GM23338 (cell line): Measurements from ENCODE around the gene NT5DC3. TPM values are rescaled to one million over a fixed set of nuclear protein-coding genes. Genes with fewer than 3 reads are reported as not detected.

Experiments used
- ATAC-seq: fragments of 200-7000 bp; cut with Tn5 transposase; 3 replicates; pipeline ENCODE4 v1.9.1; 2020
- DNase-seq: peaks from one replicate; pipeline ENCODE4 v3.0.0-alpha.2; 2015; ENCODE audit warnings: low spot score
- H2AFZ ChIP-seq: fragments of 200-600 bp; sonication (generic); 2 replicates; pipeline ENCODE4 v1.8.0; 2016; ENCODE audit warnings: antibody characterized with exemption, mild to moderate bottlenecking, moderate library complexity
- H3F3A ChIP-seq: fragments of 200-600 bp; sonication (generic); replicated peaks from 2 replicates; pipeline ENCODE4 v1.8.0; 2017; ENCODE audit warnings: antibody characterized with exemption, mixed run types, low read depth
- H3K27ac ChIP-seq: fragments of 200-600 bp; sonication (generic); 2 replicates; pipeline ENCODE4 v1.6.1; 2016; ENCODE audit warnings: low read depth
- H3K27me3 ChIP-seq: fragments of 200-600 bp; sonication (generic); 2 replicates; pipeline ENCODE4 v1.8.0; 2016; ENCODE audit warnings: mild to moderate bottlenecking, mixed run types, moderate library complexity; ENCODE audit not compliant: insufficient read depth
- H3K36me3 ChIP-seq: fragments of 200-600 bp; sonication (generic); 2 replicates; pipeline ENCODE4 v1.8.0; 2016; ENCODE audit warnings: mild to moderate bottlenecking; ENCODE audit not compliant: insufficient read depth
- H3K4me1 ChIP-seq: fragments of 200-600 bp; sonication (generic); 2 replicates; pipeline ENCODE4 v1.8.0; 2016; ENCODE audit warnings: mild to moderate bottlenecking, moderate library complexity; ENCODE audit not compliant: insufficient read depth
- H3K4me2 ChIP-seq: fragments of 200-600 bp; sonication (generic); 2 replicates; pipeline ENCODE4 v1.7.1; 2017; ENCODE audit warnings: mixed run types
- H3K4me3 ChIP-seq: fragments of 200-600 bp; sonication (generic); 2 replicates; pipeline ENCODE4 v1.6.1; 2016; ENCODE audit warnings: mixed run types
- H3K79me2 ChIP-seq: fragments of 200-600 bp; sonication (generic); replicated peaks from 2 replicates; pipeline ENCODE4 v1.8.0; 2017; ENCODE audit warnings: mild to moderate bottlenecking; ENCODE audit not compliant: insufficient read depth
- H3K9me2 ChIP-seq: fragments of 200-600 bp; sonication (generic); 2 replicates; pipeline ENCODE4 v1.8.0; 2017; ENCODE audit not compliant: insufficient read depth
- H4K20me1 ChIP-seq: fragments of 200-600 bp; sonication (generic); replicated peaks from 2 replicates; pipeline ENCODE4 v1.8.0; 2017; ENCODE audit warnings: mild to moderate bottlenecking; ENCODE audit not compliant: insufficient read depth
- H3K27ac Mint-ChIP-seq: 2 replicates; pipeline ENCODE4 v1.8.0; 2020; ENCODE audit warnings: inconsistent platforms, mild to moderate bottlenecking, moderate library complexity, mixed read lengths
- H3K27me3 Mint-ChIP-seq: 3 replicates; pipeline ENCODE4 v1.8.0; 2022; ENCODE audit warnings: low read depth, mild to moderate bottlenecking, moderate library complexity, mixed read lengths, inconsistent platforms; ENCODE audit not compliant: insufficient read depth, poor library complexity
- H3K36me3 Mint-ChIP-seq: 3 replicates; pipeline ENCODE4 v1.8.0; 2021; ENCODE audit warnings: low read depth, mild to moderate bottlenecking, inconsistent platforms, moderate library complexity, mixed read lengths
- H3K4me1 Mint-ChIP-seq: 3 replicates; pipeline ENCODE4 v1.8.0; 2020; ENCODE audit warnings: mild to moderate bottlenecking, inconsistent platforms, mixed read lengths
- H3K4me3 Mint-ChIP-seq: 3 replicates; pipeline ENCODE4 v1.8.0; 2021; ENCODE audit warnings: moderate library complexity, mild to moderate bottlenecking, inconsistent platforms, mixed read lengths
- H3K9me3 Mint-ChIP-seq: 3 replicates; pipeline ENCODE4 v1.8.0; 2020; ENCODE audit warnings: moderate library complexity, mild to moderate bottlenecking, inconsistent platforms, mixed read lengths
- CREB1 ChIP-seq: fragments of 250-450 bp; sonication (Bioruptor Pico); IDR thresholded peaks from 2 replicates; pipeline ENCODE4 v1.5.0; 2020; ENCODE audit warnings: low read depth, mild to moderate bottlenecking, moderate library complexity
- EZH2 ChIP-seq: fragments of 200-600 bp; sonication (generic); IDR thresholded peaks from one replicate; pipeline ENCODE4 v1.8.0; 2017; ENCODE audit warnings: antibody characterized with exemption, mild to moderate bottlenecking, low read depth; ENCODE audit not compliant: unreplicated experiment
- EZH2phosphoT487 ChIP-seq: fragments of 200-600 bp; sonication (generic); IDR thresholded peaks from one replicate; pipeline ENCODE4 v1.8.1; 2018; ENCODE audit warnings: antibody characterized with exemption; ENCODE audit not compliant: unreplicated experiment
- JUNB ChIP-seq: IDR thresholded peaks from one replicate; pipeline ENCODE4 v1.6.1; 2016; ENCODE audit warnings: antibody characterized with exemption; ENCODE audit not compliant: unreplicated experiment
- NANOG ChIP-seq: IDR thresholded peaks from 2 replicates; pipeline ENCODE4 v1.6.1; 2016; ENCODE audit warnings: antibody characterized with exemption, borderline replicate concordance
- POLR2AphosphoS5 ChIP-seq: IDR thresholded peaks from 2 replicates; pipeline ENCODE4 v1.6.1; 2016; ENCODE audit warnings: antibody characterized with exemption, low read depth
- STAT1 ChIP-seq: IDR thresholded peaks from one replicate; pipeline ENCODE4 v1.6.1; 2016; ENCODE audit warnings: antibody characterized with exemption; ENCODE audit not compliant: unreplicated experiment
- ZNF114 ChIP-seq: fragments of 250-450 bp; sonication (Bioruptor Pico); IDR thresholded peaks from 2 replicates; pipeline ENCODE4 v1.5.0; 2020; ENCODE audit warnings: mild to moderate bottlenecking, moderate library complexity
- ZNF331 ChIP-seq: fragments of 250-450 bp; sonication (Bioruptor Pico); IDR thresholded peaks from 2 replicates; pipeline ENCODE4 v1.5.0; 2020; ENCODE audit warnings: low read depth, mild to moderate bottlenecking, moderate library complexity
- polyA plus RNA-seq: library from polyadenylated mRNA; unstranded; fragments of >200 nt; fragmentation: Nextera tagmentation; extraction: Ambion mirVana; gene quantifications from 2 replicates; pipeline ENCODE4 v1.2.1, GENCODE V29; 2016
- total RNA-seq: library from RNA; depleted of rRNA; stranded (reverse); fragments of >200 nt; shearing (Covaris generic); gene quantifications from 2 replicates; pipeline ENCODE4 v1.2.3, GENCODE V29; 2014
- TF ChIP-seq, protein P1 (sequence below): IDR thresholded peaks from one replicate; pipeline ENCODE4 v1.6.1; 2018; ENCODE audit warnings: antibody characterized with exemption; ENCODE audit not compliant: unreplicated experiment
- TF ChIP-seq, protein P2 (sequence below): fragments of 250-450 bp; sonication (Bioruptor Pico); IDR thresholded peaks from 2 replicates; pipeline ENCODE4 v1.5.0; 2020; ENCODE audit warnings: mild to moderate bottlenecking, moderate library complexity
- TF ChIP-seq, protein P3 (sequence below), 2 experiments: fragments of 200-600 bp in 1 of 2; sonication (generic) in 1 of 2; conservative IDR thresholded peaks; 2 replicates each; pipeline versions ENCODE4 v1.5.1 to v1.6.1; 2016 to 2017; ENCODE audit warnings: antibody characterized with exemption in 2 of 2, low read depth in 2 of 2, mild to moderate bottlenecking in 2 of 2, moderate library complexity in 1 of 2
- TF ChIP-seq, protein P4 (sequence below): IDR thresholded peaks from 2 replicates; pipeline ENCODE4 v1.6.1; 2016; ENCODE audit warnings: antibody characterized with exemption

NT5DC3 gene
- total and polyA plus RNA-seq, 2 experiments from 2014 or later, result 2.2 to 12.5 TPM

DNA sequence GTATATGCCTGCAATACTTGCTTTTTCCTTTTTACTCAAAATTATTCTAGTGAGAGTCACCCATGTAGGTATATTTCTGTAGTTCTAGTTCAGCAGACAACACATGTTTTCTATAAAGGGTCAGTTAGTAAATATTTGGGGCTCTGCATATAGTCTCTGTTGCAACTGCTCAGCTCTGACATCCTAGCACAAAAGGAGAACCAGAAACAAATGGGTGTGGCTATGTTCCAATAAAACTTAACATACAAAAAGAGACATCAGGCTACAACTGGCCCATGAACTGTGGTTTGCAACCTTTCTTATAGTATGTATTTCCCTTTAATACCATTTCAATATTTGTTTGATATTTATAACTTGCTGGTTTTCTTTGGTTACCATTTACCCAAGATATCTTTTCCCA lies 11.9 kb downstream of the NT5DC3 start:
- DNase-seq (no peak), ATAC-seq (no peak)
- Mint-ChIP-seq H3K36me3 (peaks cover 15% of the 10 kb centered on the region), H3K27ac (no peak overlapping the region), H3K4me1 (peaks cover 19% of the 10 kb centered on the region), H3K27me3 (peaks cover 2% of the 10 kb centered on the region), H3K4me3 (no peak overlapping the region), H3K9me3 (peaks cover 8% of the 10 kb centered on the region)
- Histone ChIP-seq H3K36me3 (peaks cover 6% of the 10 kb centered on the region; the same call in 1 of the 2 replicates), H3K79me2 (peaks cover 86% of the 10 kb centered on the region), H3K4me3 (no peak overlapping the region), H2AFZ (no peak overlapping the region), H3K9me2 (no peaks in the 10 kb centered on the region), H3F3A (no peaks in the 10 kb centered on the region), H3K4me2 (no peak overlapping the region), H3K27me3 (no peaks in the 10 kb centered on the region), H3K27ac (no peak overlapping the region), H4K20me1 (peaks cover 11% of the 10 kb centered on the region; the same call in 1 of the 2 replicates), H3K4me1 (no peaks in the 10 kb centered on the region; the same call in 1 of the 2 replicates)
- no peak for TF ChIP-seq STAT1
- TF ChIP-seq, protein P1, sequence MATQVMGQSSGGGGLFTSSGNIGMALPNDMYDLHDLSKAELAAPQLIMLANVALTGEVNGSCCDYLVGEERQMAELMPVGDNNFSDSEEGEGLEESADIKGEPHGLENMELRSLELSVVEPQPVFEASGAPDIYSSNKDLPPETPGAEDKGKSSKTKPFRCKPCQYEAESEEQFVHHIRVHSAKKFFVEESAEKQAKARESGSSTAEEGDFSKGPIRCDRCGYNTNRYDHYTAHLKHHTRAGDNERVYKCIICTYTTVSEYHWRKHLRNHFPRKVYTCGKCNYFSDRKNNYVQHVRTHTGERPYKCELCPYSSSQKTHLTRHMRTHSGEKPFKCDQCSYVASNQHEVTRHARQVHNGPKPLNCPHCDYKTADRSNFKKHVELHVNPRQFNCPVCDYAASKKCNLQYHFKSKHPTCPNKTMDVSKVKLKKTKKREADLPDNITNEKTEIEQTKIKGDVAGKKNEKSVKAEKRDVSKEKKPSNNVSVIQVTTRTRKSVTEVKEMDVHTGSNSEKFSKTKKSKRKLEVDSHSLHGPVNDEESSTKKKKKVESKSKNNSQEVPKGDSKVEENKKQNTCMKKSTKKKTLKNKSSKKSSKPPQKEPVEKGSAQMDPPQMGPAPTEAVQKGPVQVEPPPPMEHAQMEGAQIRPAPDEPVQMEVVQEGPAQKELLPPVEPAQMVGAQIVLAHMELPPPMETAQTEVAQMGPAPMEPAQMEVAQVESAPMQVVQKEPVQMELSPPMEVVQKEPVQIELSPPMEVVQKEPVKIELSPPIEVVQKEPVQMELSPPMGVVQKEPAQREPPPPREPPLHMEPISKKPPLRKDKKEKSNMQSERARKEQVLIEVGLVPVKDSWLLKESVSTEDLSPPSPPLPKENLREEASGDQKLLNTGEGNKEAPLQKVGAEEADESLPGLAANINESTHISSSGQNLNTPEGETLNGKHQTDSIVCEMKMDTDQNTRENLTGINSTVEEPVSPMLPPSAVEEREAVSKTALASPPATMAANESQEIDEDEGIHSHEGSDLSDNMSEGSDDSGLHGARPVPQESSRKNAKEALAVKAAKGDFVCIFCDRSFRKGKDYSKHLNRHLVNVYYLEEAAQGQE, result no peak
- no peak for TF ChIP-seq EZH2phosphoT487
- TF ChIP-seq CREB1 (CRISPR knock-in tag), result no peak
- no peak for TF ChIP-seq POLR2AphosphoS5
- TF ChIP-seq JUNB, result no peak
- TF ChIP-seq, protein P2, sequence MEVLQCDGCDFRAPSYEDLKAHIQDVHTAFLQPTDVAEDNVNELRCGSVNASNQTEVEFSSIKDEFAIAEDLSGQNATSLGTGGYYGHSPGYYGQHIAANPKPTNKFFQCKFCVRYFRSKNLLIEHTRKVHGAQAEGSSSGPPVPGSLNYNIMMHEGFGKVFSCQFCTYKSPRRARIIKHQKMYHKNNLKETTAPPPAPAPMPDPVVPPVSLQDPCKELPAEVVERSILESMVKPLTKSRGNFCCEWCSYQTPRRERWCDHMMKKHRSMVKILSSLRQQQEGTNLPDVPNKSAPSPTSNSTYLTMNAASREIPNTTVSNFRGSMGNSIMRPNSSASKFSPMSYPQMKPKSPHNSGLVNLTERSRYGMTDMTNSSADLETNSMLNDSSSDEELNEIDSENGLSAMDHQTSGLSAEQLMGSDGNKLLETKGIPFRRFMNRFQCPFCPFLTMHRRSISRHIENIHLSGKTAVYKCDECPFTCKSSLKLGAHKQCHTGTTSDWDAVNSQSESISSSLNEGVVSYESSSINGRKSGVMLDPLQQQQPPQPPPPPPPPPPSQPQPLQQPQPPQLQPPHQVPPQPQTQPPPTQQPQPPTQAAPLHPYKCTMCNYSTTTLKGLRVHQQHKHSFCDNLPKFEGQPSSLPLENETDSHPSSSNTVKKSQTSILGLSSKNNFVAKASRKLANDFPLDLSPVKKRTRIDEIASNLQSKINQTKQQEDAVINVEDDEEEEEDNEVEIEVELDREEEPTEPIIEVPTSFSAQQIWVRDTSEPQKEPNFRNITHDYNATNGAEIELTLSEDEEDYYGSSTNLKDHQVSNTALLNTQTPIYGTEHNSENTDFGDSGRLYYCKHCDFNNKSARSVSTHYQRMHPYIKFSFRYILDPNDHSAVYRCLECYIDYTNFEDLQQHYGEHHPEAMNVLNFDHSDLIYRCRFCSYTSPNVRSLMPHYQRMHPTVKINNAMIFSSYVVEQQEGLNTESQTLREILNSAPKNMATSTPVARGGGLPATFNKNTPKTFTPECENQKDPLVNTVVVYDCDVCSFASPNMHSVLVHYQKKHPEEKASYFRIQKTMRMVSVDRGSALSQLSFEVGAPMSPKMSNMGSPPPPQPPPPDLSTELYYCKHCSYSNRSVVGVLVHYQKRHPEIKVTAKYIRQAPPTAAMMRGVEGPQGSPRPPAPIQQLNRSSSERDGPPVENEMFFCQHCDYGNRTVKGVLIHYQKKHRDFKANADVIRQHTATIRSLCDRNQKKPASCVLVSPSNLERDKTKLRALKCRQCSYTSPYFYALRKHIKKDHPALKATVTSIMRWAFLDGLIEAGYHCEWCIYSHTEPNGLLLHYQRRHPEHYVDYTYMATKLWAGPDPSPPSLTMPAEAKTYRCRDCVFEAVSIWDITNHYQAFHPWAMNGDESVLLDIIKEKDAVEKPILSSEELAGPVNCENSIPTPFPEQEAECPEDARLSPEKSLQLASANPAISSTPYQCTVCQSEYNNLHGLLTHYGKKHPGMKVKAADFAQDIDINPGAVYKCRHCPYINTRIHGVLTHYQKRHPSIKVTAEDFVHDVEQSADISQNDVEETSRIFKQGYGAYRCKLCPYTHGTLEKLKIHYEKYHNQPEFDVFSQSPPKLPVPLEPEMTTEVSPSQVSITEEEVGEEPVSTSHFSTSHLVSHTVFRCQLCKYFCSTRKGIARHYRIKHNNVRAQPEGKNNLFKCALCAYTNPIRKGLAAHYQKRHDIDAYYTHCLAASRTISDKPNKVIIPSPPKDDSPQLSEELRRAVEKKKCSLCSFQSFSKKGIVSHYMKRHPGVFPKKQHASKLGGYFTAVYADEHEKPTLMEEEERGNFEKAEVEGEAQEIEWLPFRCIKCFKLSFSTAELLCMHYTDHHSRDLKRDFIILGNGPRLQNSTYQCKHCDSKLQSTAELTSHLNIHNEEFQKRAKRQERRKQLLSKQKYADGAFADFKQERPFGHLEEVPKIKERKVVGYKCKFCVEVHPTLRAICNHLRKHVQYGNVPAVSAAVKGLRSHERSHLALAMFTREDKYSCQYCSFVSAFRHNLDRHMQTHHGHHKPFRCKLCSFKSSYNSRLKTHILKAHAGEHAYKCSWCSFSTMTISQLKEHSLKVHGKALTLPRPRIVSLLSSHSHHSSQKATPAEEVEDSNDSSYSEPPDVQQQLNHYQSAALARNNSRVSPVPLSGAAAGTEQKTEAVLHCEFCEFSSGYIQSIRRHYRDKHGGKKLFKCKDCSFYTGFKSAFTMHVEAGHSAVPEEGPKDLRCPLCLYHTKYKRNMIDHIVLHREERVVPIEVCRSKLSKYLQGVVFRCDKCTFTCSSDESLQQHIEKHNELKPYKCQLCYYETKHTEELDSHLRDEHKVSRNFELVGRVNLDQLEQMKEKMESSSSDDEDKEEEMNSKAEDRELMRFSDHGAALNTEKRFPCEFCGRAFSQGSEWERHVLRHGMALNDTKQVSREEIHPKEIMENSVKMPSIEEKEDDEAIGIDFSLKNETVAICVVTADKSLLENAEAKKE (CRISPR knock-in tag), result no peak
- TF ChIP-seq ZNF114 (CRISPR knock-in tag), result no peak
- TF ChIP-seq NANOG, result no peak
- TF ChIP-seq, protein P3, sequence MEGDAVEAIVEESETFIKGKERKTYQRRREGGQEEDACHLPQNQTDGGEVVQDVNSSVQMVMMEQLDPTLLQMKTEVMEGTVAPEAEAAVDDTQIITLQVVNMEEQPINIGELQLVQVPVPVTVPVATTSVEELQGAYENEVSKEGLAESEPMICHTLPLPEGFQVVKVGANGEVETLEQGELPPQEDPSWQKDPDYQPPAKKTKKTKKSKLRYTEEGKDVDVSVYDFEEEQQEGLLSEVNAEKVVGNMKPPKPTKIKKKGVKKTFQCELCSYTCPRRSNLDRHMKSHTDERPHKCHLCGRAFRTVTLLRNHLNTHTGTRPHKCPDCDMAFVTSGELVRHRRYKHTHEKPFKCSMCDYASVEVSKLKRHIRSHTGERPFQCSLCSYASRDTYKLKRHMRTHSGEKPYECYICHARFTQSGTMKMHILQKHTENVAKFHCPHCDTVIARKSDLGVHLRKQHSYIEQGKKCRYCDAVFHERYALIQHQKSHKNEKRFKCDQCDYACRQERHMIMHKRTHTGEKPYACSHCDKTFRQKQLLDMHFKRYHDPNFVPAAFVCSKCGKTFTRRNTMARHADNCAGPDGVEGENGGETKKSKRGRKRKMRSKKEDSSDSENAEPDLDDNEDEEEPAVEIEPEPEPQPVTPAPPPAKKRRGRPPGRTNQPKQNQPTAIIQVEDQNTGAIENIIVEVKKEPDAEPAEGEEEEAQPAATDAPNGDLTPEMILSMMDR (conservative IDR thresholded peaks at IDR 0.05; ENCODE audit: low read depth in 2 of 2), result no peak
- no peak for TF ChIP-seq EZH2
- TF ChIP-seq ZNF331 (CRISPR knock-in tag), result no peak
- TF ChIP-seq, protein P4, sequence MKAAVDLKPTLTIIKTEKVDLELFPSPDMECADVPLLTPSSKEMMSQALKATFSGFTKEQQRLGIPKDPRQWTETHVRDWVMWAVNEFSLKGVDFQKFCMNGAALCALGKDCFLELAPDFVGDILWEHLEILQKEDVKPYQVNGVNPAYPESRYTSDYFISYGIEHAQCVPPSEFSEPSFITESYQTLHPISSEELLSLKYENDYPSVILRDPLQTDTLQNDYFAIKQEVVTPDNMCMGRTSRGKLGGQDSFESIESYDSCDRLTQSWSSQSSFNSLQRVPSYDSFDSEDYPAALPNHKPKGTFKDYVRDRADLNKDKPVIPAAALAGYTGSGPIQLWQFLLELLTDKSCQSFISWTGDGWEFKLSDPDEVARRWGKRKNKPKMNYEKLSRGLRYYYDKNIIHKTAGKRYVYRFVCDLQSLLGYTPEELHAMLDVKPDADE, result no peak
